ENCODE results near the gene CENATAC. TPM values are rescaled to one million over a fixed set of nuclear protein-coding genes. Genes with fewer than 3 reads are reported as not detected.
"Not testable (repeated sequence)": the region's sequence is repeated elsewhere in the genome, so short reads cannot be mapped to it uniquely, and the experiment has no call there.

The CENATAC gene
- total RNA-seq (10 to 100 TPM; 39.2 to 86.2 (median 66.7) TPM), polyA plus RNA-seq (10 to 100 TPM; 27.0 to 80.8 (median 44.1) TPM)
- long read RNA-seq, donor 1, partial matches to known transcripts, result 14 of 16 reads
- long read RNA-seq, donor 1, other reads (novel, unspliced or antisense), result 0 of 16 reads
- long read RNA-seq, donor 2, partial matches to known transcripts, result 3,108 of 3,226 reads
- long read RNA-seq, donor 2, other reads (novel, unspliced or antisense), result 117 of 3,226 reads

- peak; percentile 99 for DNase-seq
- Histone ChIP-seq H3K36me3 (peaks cover 0 to 39% (median 22%) of the 10 kb centered on the region in 6 donors), H3K27ac (peak within 1 kb of the TSS; percentile 67 to 90 (median 86)), H3K27me3 (replicated peaks in 1 of 7) (no peaks in the 10 kb centered on the region), H3K4me3 (peak within 1 kb of the TSS; percentile 62 to 87 (median 81)), H3K9me3 (no peaks in the 10 kb centered on the region), H3K4me1 (peaks cover 17 to 53% (median 35%) of the 10 kb centered on the region in 6 donors)
- intact Hi-C loops (cut with DNase I; ENCODE audit: low total_unique reads), result no loop called here
- TF ChIP-seq POLR2AphosphoS5 (IDR thresholded peaks at IDR 0.05), result peak; percentile 92 to 96 (median 95)
- peak in 9 of 11 experiments; percentile 1 to 70 (median 44) for TF ChIP-seq CTCF (IDR thresholded peaks at IDR 0.05 in 8 of 11, conservative IDR thresholded peaks at IDR 0.05 in 3 of 11)
- TF ChIP-seq POLR2A (IDR thresholded peaks at IDR 0.05), result peak in 1 of 3 donors; percentile 36
- 0 to 1% (median 1%) methylated on average over 32 to 54 of the region's 54 CpGs for WGBS, 5 donors
Observed at GRCh38 chr11:118997627-118998387, at the start of gene CENATAC. CENATAC (plus strand) TSS chr11:118998138; CDS start chr11:118998198, 60 bp downstream.

GRCh38 chr11:118953265-118953664 lies 44.7 kb upstream of the CENATAC start:
- Histone ChIP-seq H3K4me1 (peaks cover 0 to 9% (median 0%) of the 10 kb centered on the region in 6 donors), H3K4me3 (no peak overlapping the region), H3K36me3 (no peaks in the 10 kb centered on the region), H3K9me3 (no peaks in the 10 kb centered on the region), H3K27me3 (replicated peaks in 1 of 7) (peaks cover 0 to 31% (median 0%) of the 10 kb centered on the region in 7 donors), H3K27ac (no peak overlapping the region)
- TF ChIP-seq POLR2A (IDR thresholded peaks at IDR 0.05), result no peak
- no peak for TF ChIP-seq CTCF (IDR thresholded peaks at IDR 0.05 in 8 of 11, conservative IDR thresholded peaks at IDR 0.05 in 3 of 11)
- TF ChIP-seq POLR2AphosphoS5 (IDR thresholded peaks at IDR 0.05), result no peak
- 54 to 77% (median 60%) methylated on average over 6 of the region's 6 CpGs for WGBS, 5 donors
- intact Hi-C loops (cut with DNase I; ENCODE audit: low total_unique reads), result no loop called here
- peak; percentile 25 for DNase-seq

GRCh38 chr11:118953976-118954375 lies 44.0 kb upstream of the CENATAC start:
- H3K4me1 ChIP-seq; H3K9me3 ChIP-seq; H3K36me3 ChIP-seq; H3K4me3 ChIP-seq; intact Hi-C loops (cut with DNase I; ENCODE audit: low total_unique reads); H3K27ac ChIP-seq: not testable (repeated sequence)
- WGBS, 5 donors, result 67 to 79% (median 74%) methylated on average over 6 of the region's 6 CpGs
- DNase-seq, result peak; percentile 32
- peaks cover 0 to 31% (median 0%) of the 10 kb centered on the region in 7 donors for H3K27me3 ChIP-seq (replicated peaks in 1 of 7)

- WGBS, 5 donors, result 8 to 28% (median 10%) methylated on average over 2 to 7 of the region's 7 CpGs
- H3K4me3 ChIP-seq, result no peak within 1 kb of the TSS
- no peak within 1 kb of the TSS for H3K27ac ChIP-seq
- H3K27me3 ChIP-seq (replicated peaks in 1 of 7), result peaks cover 0 to 28% (median 0%) of the 10 kb centered on the region in 7 donors
- TF ChIP-seq CTCF (IDR thresholded peaks at IDR 0.05 in 8 of 11, conservative IDR thresholded peaks at IDR 0.05 in 3 of 11) (peak; percentile 94 to 98 (median 97)), POLR2A (IDR thresholded peaks at IDR 0.05) (no peak), POLR2AphosphoS5 (IDR thresholded peaks at IDR 0.05) (peak; percentile 61 to 69 (median 68))
- peak; percentile 96 for DNase-seq
- intact Hi-C loops (cut with DNase I; ENCODE audit: low total_unique reads), result loop anchor here (2.0 to 5.0 kb wide), 2 partner anchors 49 to 265 kb away; no protein-coding TSS in a partner anchor
- H3K36me3 ChIP-seq, result no peaks in the 10 kb centered on the region
- H3K9me3 ChIP-seq, result no peaks in the 10 kb centered on the region
- H3K4me1 ChIP-seq, result peaks cover 0 to 9% (median 0%) of the 10 kb centered on the region in 6 donors
Observed at GRCh38 chr11:118956094-118956846, 41.7 kb upstream of the CENATAC start, which contains the start of gene UPK2. UPK2 (plus strand) TSS chr11:118956298; CDS start chr11:118956351, 53 bp downstream.
